Ishikawa (cell line): Measurements from ENCODE around the gene BRPF3.

Source experiments
- CEBPB ChIP-seq: IDR thresholded peaks from 2 replicates; pipeline ENCODE4 v1.6.1; 2012
- CREB1 ChIP-seq: IDR thresholded peaks from 2 replicates; pipeline ENCODE4 v1.6.1; 2012; ENCODE audit warnings: low read depth
- EGR1 ChIP-seq: IDR thresholded peaks from 2 replicates; pipeline ENCODE4 v1.6.1; 2012
- EP300 ChIP-seq: IDR thresholded peaks from 2 replicates; pipeline ENCODE4 v1.6.1; 2012; ENCODE audit warnings: borderline replicate concordance
- FOXM1 ChIP-seq: IDR thresholded peaks from 2 replicates; pipeline ENCODE4 v1.6.1; 2012; ENCODE audit warnings: low read depth, borderline replicate concordance
- MAX ChIP-seq: IDR thresholded peaks from 2 replicates; pipeline ENCODE4 v1.6.1; 2012
- NFIC ChIP-seq: IDR thresholded peaks from 2 replicates; pipeline ENCODE4 v1.6.1; 2012
- RAD21 ChIP-seq: IDR thresholded peaks from 2 replicates; pipeline ENCODE4 v1.6.1; 2012; ENCODE audit warnings: low read depth
- REST ChIP-seq: IDR thresholded peaks from 2 replicates; pipeline ENCODE4 v1.6.1; 2012; ENCODE audit warnings: low read depth, mild to moderate bottlenecking
- TAF1 ChIP-seq: IDR thresholded peaks from 2 replicates; pipeline ENCODE4 v1.6.1; 2012; ENCODE audit warnings: low read depth, mild to moderate bottlenecking
- TCF12 ChIP-seq: IDR thresholded peaks from 2 replicates; pipeline ENCODE4 v1.6.1; 2012; ENCODE audit warnings: low read depth
- TEAD4 ChIP-seq: IDR thresholded peaks from 2 replicates; pipeline ENCODE4 v1.6.1; 2012
- USF1 ChIP-seq: IDR thresholded peaks from 2 replicates; pipeline ENCODE4 v1.6.1; 2012
- YY1 ChIP-seq: IDR thresholded peaks from 2 replicates; pipeline ENCODE4 v1.6.1; 2012; ENCODE audit warnings: low read depth
- ZBTB7A ChIP-seq: IDR thresholded peaks from 2 replicates; pipeline ENCODE4 v1.6.1; 2012; ENCODE audit warnings: low read depth

BRPF3 gene

GRCh38 chr6:36196113-36196879 lies at the start of gene BRPF3:
Gene BRPF3 (plus strand): TSS chr6:36196744. CDS start chr6:36200323, 3,579 bp downstream.
- TF ChIP-seq RAD21 (peak; percentile 49; the same call in 1 of the 2 replicates), EP300 (no peak), REST (no peak), TCF12 (no peak), TEAD4 (no peak), CEBPB (no peak), CREB1 (no peak), NFIC (no peak), ZBTB7A (peak; percentile 78; the same call in 1 of the 2 replicates), TAF1 (no peak; the same call in 1 of the 2 replicates), YY1 (no peak), EGR1 (no peak), MAX (peak; percentile 8; the same call in 1 of the 2 replicates), USF1 (no peak), FOXM1 (no peak)

GRCh38 chr6:36147294-36147693 lies 49.2 kb upstream of the BRPF3 start:
- TF ChIP-seq TAF1 = no peak
- TF ChIP-seq CREB1 = no peak
- TF ChIP-seq EGR1 = no peak
- TF ChIP-seq EP300 = no peak
- TF ChIP-seq NFIC = no peak
- no peak for TF ChIP-seq MAX

- TF ChIP-seq RAD21 = no peak
- TF ChIP-seq NFIC = no peak
- TF ChIP-seq USF1 = no peak
- TF ChIP-seq FOXM1 = no peak
- TF ChIP-seq EP300 = no peak
- no peak for TF ChIP-seq TEAD4
- no peak for TF ChIP-seq YY1
Observed at GRCh38 chr6:36149476-36149875, 47.1 kb upstream of the BRPF3 start.

- TF ChIP-seq YY1 = no peak
- no peak for TF ChIP-seq RAD21
- TF ChIP-seq EGR1 = no peak
- TF ChIP-seq MAX = no peak
- TF ChIP-seq ZBTB7A = no peak
- no peak for TF ChIP-seq USF1
- TF ChIP-seq FOXM1 = no peak
- no peak for TF ChIP-seq TEAD4
- TF ChIP-seq NFIC = no peak
Observed at GRCh38 chr6:36150283-36150682, 46.3 kb upstream of the BRPF3 start.

GRCh38 chr6:36154286-36154685 lies 42.3 kb upstream of the BRPF3 start:
- TF ChIP-seq TEAD4 (no peak), TCF12 (no peak), ZBTB7A (no peak), FOXM1 (no peak), CEBPB (no peak), MAX (no peak), YY1 (no peak), EGR1 (no peak), CREB1 (no peak), TAF1 (no peak), EP300 (no peak), USF1 (no peak), REST (no peak), NFIC (no peak), RAD21 (no peak)
